Activated CD8-positive, alpha-beta memory T cell treated with anti-CD3 and anti-CD28 coated beads, Interleukin-2, amount 10 ng/mL, durations not matched to agents 7 days and 5 days (primary cell): Measurements from ENCODE around the gene CCRL2. TPM values are rescaled to one million over a fixed set of nuclear protein-coding genes. Genes with fewer than 3 reads are reported as not detected.
"Not testable (repeated sequence)": the region's sequence is repeated elsewhere in the genome, so short reads cannot be mapped to it uniquely, and the experiment has no call there.

Source experiments
- ATAC-seq: fragments of 150-1000 bp; cut with Tn5 transposase; one replicate; pipeline ENCODE4 v1.10.0; 2021; ENCODE audit warnings: moderate library complexity
- CTCF ChIA-PET: fragments of 350-600 bp; sonication (Branson Sonifier 250); formaldehyde crosslinking; loops from one replicate; lab custom pipeline; 2021; ENCODE audit warnings: antibody characterized with exemption; lab: Charles Lee
- DNase-seq: peaks from one replicate; pipeline ENCODE4 v3.0.0-alpha.2; 2020
- H3K27ac Mint-ChIP-seq: one replicate; pipeline ENCODE4 v1.8.0; 2021; ENCODE audit warnings: mild to moderate bottlenecking, mixed read lengths
- H3K27me3 Mint-ChIP-seq: one replicate; pipeline ENCODE4 v1.8.0; 2021; ENCODE audit warnings: mixed read lengths
- H3K36me3 Mint-ChIP-seq: one replicate; pipeline ENCODE4 v1.8.0; 2021; ENCODE audit warnings: mild to moderate bottlenecking, mixed read lengths
- H3K4me1 Mint-ChIP-seq: one replicate; pipeline ENCODE4 v1.8.0; 2021; ENCODE audit warnings: mixed read lengths
- H3K4me3 Mint-ChIP-seq: one replicate; pipeline ENCODE4 v1.8.0; 2021; ENCODE audit warnings: mild to moderate bottlenecking, moderate library complexity, mixed read lengths
- H3K9me3 Mint-ChIP-seq: one replicate; pipeline ENCODE4 v1.8.0; 2022; ENCODE audit warnings: low read depth, mixed read lengths
- total RNA-seq, 2 experiments: library from RNA; stranded (reverse); gene quantifications; one replicate each; pipeline ENCODE4 v1.2.3, GENCODE V29; 2021

The CCRL2 gene
- total RNA-seq, 2 experiments from 2014 or later, result 10.0 to 11.9 TPM

DNA sequence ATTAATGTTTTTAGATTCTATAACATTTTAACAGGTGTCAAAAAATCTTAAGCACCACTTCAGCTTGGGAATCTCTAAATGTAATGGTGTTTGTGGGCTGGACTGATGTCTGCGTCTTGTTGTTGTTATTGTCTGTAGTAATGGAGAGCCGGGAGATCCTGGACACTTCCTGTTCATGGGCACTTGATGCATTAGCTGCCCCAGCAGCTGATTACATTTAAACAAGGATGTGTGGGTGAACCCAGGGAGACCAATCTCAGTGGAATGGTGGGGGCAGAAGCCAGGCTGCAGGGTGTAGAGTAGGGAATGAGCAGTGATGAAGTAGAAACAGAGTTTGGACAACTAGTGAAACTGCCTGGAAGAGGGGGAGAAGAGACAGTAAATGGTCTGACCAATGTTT lies 8.0 kb upstream of the CCRL2 start:
- peaks cover 9% of the 10 kb centered on the region for H3K27me3 Mint-ChIP-seq
- CTCF ChIA-PET, result interaction anchor here (0.9 to 1.6 kb wide), 4 partner anchors 22 to 89 kb away, joined by 3 read pairs; partner anchors contain the start of gene CCR5
- no peaks in the 10 kb centered on the region for H3K9me3 Mint-ChIP-seq

GRCh38 chr3:46399557-46399956 lies 7.5 kb upstream of the CCRL2 start:
- peaks cover 18% of the 10 kb centered on the region for H3K4me1 Mint-ChIP-seq
- peak; percentile 42 for ATAC-seq
- H3K4me3 Mint-ChIP-seq, result no peak overlapping the region
- H3K27me3 Mint-ChIP-seq, result peaks cover 9% of the 10 kb centered on the region
- DNase-seq, result no peak
- H3K36me3 Mint-ChIP-seq, result peaks cover 1% of the 10 kb centered on the region
- CTCF ChIA-PET, result interaction anchor here (0.9 to 1.6 kb wide), 5 partner anchors 12 to 89 kb away, joined by 3 to 4 read pairs (median 3); partner anchors contain the start of gene CCR5
- H3K9me3 Mint-ChIP-seq, result no peaks in the 10 kb centered on the region
- H3K27ac Mint-ChIP-seq, result no peak overlapping the region

More for the DNA sequence above, 8.0 kb upstream of the CCRL2 start:
- peaks cover 1% of the 10 kb centered on the region for H3K36me3 Mint-ChIP-seq
- DNase-seq, result no peak
- H3K4me1 Mint-ChIP-seq, result peaks cover 18% of the 10 kb centered on the region
- no peak for ATAC-seq
- H3K4me3 Mint-ChIP-seq, result no peak overlapping the region
- H3K27ac Mint-ChIP-seq, result no peak overlapping the region

- Mint-ChIP-seq H3K9me3 (no peaks in the 10 kb centered on the region), H3K27me3 (peaks cover 8% of the 10 kb centered on the region), H3K36me3 (peaks cover 1% of the 10 kb centered on the region), H3K4me3 (no peak overlapping the region), H3K27ac (no peak overlapping the region), H3K4me1 (peaks cover 16% of the 10 kb centered on the region)
- ATAC-seq (no peak), DNase-seq (no peak)
- CTCF ChIA-PET, result interaction anchor here (0.9 to 1.6 kb wide), 5 partner anchors 11 to 88 kb away, joined by 3 to 4 read pairs (median 3); partner anchors contain the start of gene CCR5
These were observed 6.9 kb upstream of the CCRL2 start for GRCh38 chr3:46400000-46400734.

GRCh38 chr3:46400846-46401245 lies 6.2 kb upstream of the CCRL2 start:
- ATAC-seq (no peak), DNase-seq (no peak)
- H3K4me3 Mint-ChIP-seq, result no peak overlapping the region
- peaks cover 12% of the 10 kb centered on the region for H3K4me1 Mint-ChIP-seq
- H3K9me3 Mint-ChIP-seq, result no peaks in the 10 kb centered on the region
- CTCF ChIA-PET, result interaction anchor here (1.2 to 2.0 kb wide), 2 partner anchors 11 to 26 kb away, joined by 4 to 5 read pairs; no protein-coding TSS in a partner anchor
- peaks cover 1% of the 10 kb centered on the region for H3K36me3 Mint-ChIP-seq
- no peak overlapping the region for H3K27ac Mint-ChIP-seq
- peaks cover 6% of the 10 kb centered on the region for H3K27me3 Mint-ChIP-seq

DNA sequence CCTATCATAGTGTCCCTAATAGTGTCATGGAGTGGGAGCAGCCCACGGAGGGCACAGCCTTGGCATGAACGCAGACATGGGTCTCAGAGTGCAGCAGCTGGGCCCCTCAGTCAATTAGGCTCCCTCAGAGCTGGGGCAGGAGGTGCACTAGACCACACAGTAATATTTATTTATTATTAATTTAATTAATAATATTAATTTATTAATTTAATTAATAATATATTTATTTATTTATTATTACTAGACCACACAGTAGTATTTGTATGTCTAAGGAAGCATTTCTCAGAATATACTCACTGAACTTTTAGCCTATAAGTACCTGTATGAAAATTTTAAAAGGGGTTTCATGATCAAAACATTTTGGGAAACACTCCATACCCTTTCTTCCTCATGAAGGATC lies 5.5 kb upstream of the CCRL2 start:
- CTCF ChIA-PET, result interaction anchor here (2.0 kb wide), 1 partner anchor 25 kb away, joined by 5 read pairs; no protein-coding TSS in a partner anchor
- no peak overlapping the region for H3K27ac Mint-ChIP-seq
- H3K4me3 Mint-ChIP-seq, result no peak overlapping the region
- H3K36me3 Mint-ChIP-seq, result peaks cover 1% of the 10 kb centered on the region
- peaks cover 6% of the 10 kb centered on the region for H3K27me3 Mint-ChIP-seq
- no peak for ATAC-seq
- peaks cover 9% of the 10 kb centered on the region for H3K4me1 Mint-ChIP-seq
- H3K9me3 Mint-ChIP-seq, result no peaks in the 10 kb centered on the region
- DNase-seq, result no peak

- not testable (repeated sequence) for H3K4me3 Mint-ChIP-seq, H3K27me3 Mint-ChIP-seq, DNase-seq, H3K9me3 Mint-ChIP-seq, H3K36me3 Mint-ChIP-seq, H3K27ac Mint-ChIP-seq, ATAC-seq
- peaks cover 14% of the 10 kb centered on the region for H3K4me1 Mint-ChIP-seq
- CTCF ChIA-PET, result interaction anchor here (1.3 to 2.0 kb wide), 4 partner anchors 24 to 134 kb away, joined by 3 to 5 read pairs (median 4); no protein-coding TSS in a partner anchor
These were observed 4.2 kb upstream of the CCRL2 start for GRCh38 chr3:46402902-46403301.

- Mint-ChIP-seq H3K4me1 (peaks cover 38% of the 10 kb centered on the region), H3K27ac (no peak overlapping the region), H3K4me3 (no peak overlapping the region), H3K9me3 (no peaks in the 10 kb centered on the region), H3K36me3 (peaks cover 17% of the 10 kb centered on the region), H3K27me3 (peaks cover 6% of the 10 kb centered on the region)
- ATAC-seq (no peak), DNase-seq (no peak)
- CTCF ChIA-PET, result interaction anchor here (1.1 to 1.2 kb wide), 2 partner anchors 34 to 192 kb away, joined by 3 to 4 read pairs; no protein-coding TSS in a partner anchor
These were observed 1.6 kb upstream of the CCRL2 start for GRCh38 chr3:46405301-46406019.

GRCh38 chr3:46406443-46406787 lies 644 bp upstream of the CCRL2 start:
- peak overlapping the region; percentile 86 for H3K4me3 Mint-ChIP-seq
- peak overlapping the region; percentile 96 for H3K27ac Mint-ChIP-seq

GRCh38 chr3:46407970-46408369 lies 911 bp downstream of the CCRL2 start:
- H3K36me3 Mint-ChIP-seq, result peaks cover 17% of the 10 kb centered on the region
- CTCF ChIA-PET, result interaction anchor here (1.0 to 2.9 kb wide), 11 partner anchors 19 to 221 kb away, joined by 3 to 18 read pairs (median 5); partner anchors contain the start of gene CCR5
- peak overlapping the region; percentile 96 for H3K27ac Mint-ChIP-seq
- peak overlapping the region; percentile 86 for H3K4me3 Mint-ChIP-seq
- DNase-seq (no peak), ATAC-seq (no peak)
- H3K9me3 Mint-ChIP-seq, result no peaks in the 10 kb centered on the region
- peaks cover 3% of the 10 kb centered on the region for H3K27me3 Mint-ChIP-seq
- H3K4me1 Mint-ChIP-seq, result peaks cover 39% of the 10 kb centered on the region

More at GRCh38 chr3:46406443-46406787, 644 bp upstream of the CCRL2 start:
- Mint-ChIP-seq H3K36me3 (peaks cover 17% of the 10 kb centered on the region), H3K9me3 (no peaks in the 10 kb centered on the region), H3K27me3 (peaks cover 6% of the 10 kb centered on the region), H3K4me1 (peaks cover 39% of the 10 kb centered on the region)
- DNase-seq (no peak), ATAC-seq (no peak)
- CTCF ChIA-PET, result interaction anchor here (1.1 to 2.9 kb wide), 6 partner anchors 32 to 193 kb away, joined by 3 to 18 read pairs (median 4); partner anchors contain the start of gene CCR5

- peaks cover 17% of the 10 kb centered on the region for H3K36me3 Mint-ChIP-seq
- ATAC-seq, result no peak
- CTCF ChIA-PET, result interaction anchor here (1.4 to 2.9 kb wide), 4 partner anchors 38 to 221 kb away, joined by 3 to 18 read pairs (median 4); partner anchors contain the start of gene CCR5
- H3K4me1 Mint-ChIP-seq, result peaks cover 39% of the 10 kb centered on the region
- H3K9me3 Mint-ChIP-seq, result no peaks in the 10 kb centered on the region
- peak overlapping the region; percentile 5 for H3K27ac Mint-ChIP-seq
- no peak overlapping the region for H3K4me3 Mint-ChIP-seq
- no peaks in the 10 kb centered on the region for H3K27me3 Mint-ChIP-seq
- DNase-seq, result no peak
These were observed 1.8 kb downstream of the CCRL2 start for GRCh38 chr3:46408853-46409252.

GRCh38 chr3:46409739-46410489 lies 2.9 kb downstream of the CCRL2 start:
- H3K4me1 Mint-ChIP-seq, result peaks cover 39% of the 10 kb centered on the region
- H3K27ac Mint-ChIP-seq, result peak overlapping the region; percentile 77
- ATAC-seq (no peak), DNase-seq (no peak)
- H3K27me3 Mint-ChIP-seq, result no peaks in the 10 kb centered on the region
- H3K9me3 Mint-ChIP-seq, result no peaks in the 10 kb centered on the region
- peaks cover 17% of the 10 kb centered on the region for H3K36me3 Mint-ChIP-seq
- CTCF ChIA-PET, result interaction anchor here (1.4 to 2.0 kb wide), 2 partner anchors 78 to 129 kb away, joined by 4 to 5 read pairs; no protein-coding TSS in a partner anchor
- no peak overlapping the region for H3K4me3 Mint-ChIP-seq

DNA sequence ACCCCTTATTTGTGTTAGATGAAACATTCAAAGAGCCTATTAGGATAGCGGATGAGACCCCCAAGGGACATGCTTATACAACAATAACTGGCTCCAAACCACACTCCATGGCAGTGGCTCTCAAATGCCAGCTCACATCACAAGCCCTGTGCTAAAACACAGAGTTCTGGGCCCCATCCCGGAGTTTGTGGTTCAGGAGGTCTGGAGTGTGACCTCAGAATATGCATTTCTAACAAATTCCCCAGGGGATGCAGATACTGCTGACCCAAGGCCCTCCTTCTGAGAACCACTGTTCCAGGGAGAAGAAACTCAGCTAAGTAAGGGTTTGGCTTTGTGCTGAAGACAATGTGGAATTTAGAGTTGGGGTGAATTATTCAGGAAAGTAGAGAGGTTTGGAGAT lies 3.6 kb downstream of the CCRL2 start:
- DNase-seq (no peak), ATAC-seq (no peak)
- CTCF ChIA-PET, result interaction anchor here (1.0 kb wide), 1 partner anchor 78 kb away, joined by 3 read pairs; no protein-coding TSS in a partner anchor
- Mint-ChIP-seq H3K4me1 (peaks cover 39% of the 10 kb centered on the region), H3K27me3 (no peaks in the 10 kb centered on the region), H3K4me3 (no peak overlapping the region), H3K36me3 (peaks cover 17% of the 10 kb centered on the region), H3K9me3 (no peaks in the 10 kb centered on the region), H3K27ac (no peak overlapping the region)
